Spleen (tissue), 11 donors: Measurements from ENCODE around the gene LRIG1. TPM values are rescaled to one million over a fixed set of nuclear protein-coding genes. Genes with fewer than 3 reads are reported as not detected.

Experiments
- DNase-seq: peaks from one replicate; pipeline ENCODE4 v3.0.0-alpha.2; 2020
- H3K27ac ChIP-seq, 8 donors: fragments of 200-600 bp; sonication (generic) in 7 of 8; 1 replicate in 4 of 8; 2 replicates in 4 of 8; pipeline versions ENCODE4 v1.5.0 to v1.8.0; 2016 to 2021; ENCODE audit warnings: inconsistent platforms in 4 of 8, mild to moderate bottlenecking in 4 of 8, moderate library complexity in 1 of 8
- H3K27me3 ChIP-seq, 7 donors: fragments of 200-600 bp; sonication (generic) in 6 of 7; replicated peaks in 1 of 7; 1 replicate in 4 of 7; 2 replicates in 3 of 7; pipeline versions ENCODE4 v1.5.0 to v1.8.0; 2016 to 2021; ENCODE audit warnings: inconsistent platforms in 3 of 7, mild to moderate bottlenecking in 1 of 7
- H3K36me3 ChIP-seq, 6 donors: fragments of 200-600 bp; sonication (generic) in 5 of 6; 1 replicate in 4 of 6; 2 replicates in 2 of 6; pipeline versions ENCODE4 v1.5.0 to v1.8.0; 2016 to 2021; ENCODE audit warnings: inconsistent platforms in 2 of 6
- H3K4me1 ChIP-seq, 6 donors: fragments of 200-600 bp; sonication (generic) in 5 of 6; 1 replicate in 3 of 6; 2 replicates in 3 of 6; pipeline versions ENCODE4 v1.5.0 to v1.8.0; 2016 to 2021; ENCODE audit warnings: inconsistent platforms in 3 of 6
- H3K4me3 ChIP-seq, 8 donors: fragments of 200-600 bp; sonication (generic) in 7 of 8; 1 replicate in 4 of 8; 2 replicates in 4 of 8; pipeline versions ENCODE4 v1.5.0 to v1.8.0; 2016 to 2021; ENCODE audit warnings: inconsistent platforms in 4 of 8, mild to moderate bottlenecking in 4 of 8, moderate library complexity in 2 of 8
- H3K9me3 ChIP-seq, 8 donors: fragments of 200-600 bp; sonication (generic) in 7 of 8; 1 replicate in 4 of 8; 2 replicates in 4 of 8; pipeline versions ENCODE4 v1.5.0 to v1.8.0; 2016 to 2021; ENCODE audit warnings: inconsistent platforms in 4 of 8
- CTCF ChIP-seq, 11 experiments: fragments of 200-600 bp in 7 of 11; fragments of 450-650 bp in 4 of 11; sonication (generic) in 4 of 11; IDR thresholded peaks in 8 of 11; conservative IDR thresholded peaks in 3 of 11; 1 replicate in 7 of 11; 2 replicates in 4 of 11; pipeline versions ENCODE4 v1.4.0 to v1.8.0; 2016 to 2021; ENCODE audit warnings: antibody characterized with exemption in 11 of 11, inconsistent platforms in 4 of 11, mild to moderate bottlenecking in 1 of 11
- POLR2A ChIP-seq, 3 donors: fragments of 450-650 bp; IDR thresholded peaks; one replicate each; pipeline ENCODE4 v1.5.1; 2017; ENCODE audit warnings: antibody characterized with exemption in 3 of 3, mild to moderate bottlenecking in 1 of 3
- POLR2AphosphoS5 ChIP-seq, 3 donors: sonication (generic); formaldehyde crosslinking; IDR thresholded peaks; one replicate each; pipeline ENCODE4 v1.5.1; 2017; ENCODE audit warnings: antibody characterized with exemption in 3 of 3
- WGBS, 5 donors: extraction: QIAGEN DNeasy Blood & Tissue Kit in 3 of 5; methylation state at CpG; one replicate each; pipeline versions ENCODE4 v1.1.5 to v1.1.7; 2013 to 2018; 5-methylcytosine and 5-hydroxymethylcytosine counted together
- intact Hi-C: fragments of 100-400 bp; cut with DNase I; formaldehyde crosslinking; loops from one replicate; pipeline ENCODE4 v1.15.0; 2023; ENCODE audit warnings: low total_unique reads
- polyA plus RNA-seq, 3 donors: library from polyadenylated mRNA; stranded (reverse); fragments of 200-250 nt; gene quantifications; one replicate each; pipeline ENCODE4 v1.2.1, GENCODE V29; 2013
- total RNA-seq, 7 donors: library from RNA; depleted of rRNA in 3 of 7; stranded (reverse); fragments of >200 nt in 3 of 7; fragmentation: NEBNext Ultra II Directional in 4 of 7; extraction: Animal tissue kit (Norgen Biotek cat#: 25700) in 4 of 7; gene quantifications; one replicate each; pipeline versions ENCODE4 v1.1.0 to v1.2.1, GENCODE V29; 2016 to 2021
- donor health status: healthy with polysubstance abuse.
- donor health status: DM: no; HTN: no; CAD: no; lungs with moderate emphysema.
- donor health status: DM: no; HTN: no; CAD: no.
- donor health status: Bipolar disorder and iron deficiency.
- donor health status: healthy.
- donor health status: DM: no; HTN: no; CAD: no.
- donor health status: DM: yes; HTN: yes; CAD: no.

The LRIG1 gene
- total and polyA plus RNA-seq, 10 donors: 5.9 to 19.7 (median 11.9) TPM

DNA sequence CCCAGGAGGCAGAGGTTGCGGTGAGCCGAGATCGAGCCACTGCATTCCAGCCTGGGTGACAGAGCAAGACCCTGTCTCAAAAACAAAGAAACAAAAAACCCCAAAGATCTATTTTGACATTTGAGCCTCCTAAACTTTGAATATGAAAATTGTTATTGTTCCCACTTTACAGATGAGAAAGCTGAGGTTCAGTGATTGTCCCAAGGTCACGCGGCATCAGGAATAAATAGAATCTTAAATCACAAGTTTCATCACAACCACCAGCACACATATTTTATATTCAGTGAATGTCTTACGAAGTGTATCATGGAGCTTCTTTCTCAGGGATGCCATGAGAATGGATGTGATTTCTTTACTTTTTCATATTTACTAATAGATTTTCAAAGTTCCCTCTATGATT lies 5.3 kb upstream of the LRIG1 start:
- intact Hi-C loops: no loop called here

DNA sequence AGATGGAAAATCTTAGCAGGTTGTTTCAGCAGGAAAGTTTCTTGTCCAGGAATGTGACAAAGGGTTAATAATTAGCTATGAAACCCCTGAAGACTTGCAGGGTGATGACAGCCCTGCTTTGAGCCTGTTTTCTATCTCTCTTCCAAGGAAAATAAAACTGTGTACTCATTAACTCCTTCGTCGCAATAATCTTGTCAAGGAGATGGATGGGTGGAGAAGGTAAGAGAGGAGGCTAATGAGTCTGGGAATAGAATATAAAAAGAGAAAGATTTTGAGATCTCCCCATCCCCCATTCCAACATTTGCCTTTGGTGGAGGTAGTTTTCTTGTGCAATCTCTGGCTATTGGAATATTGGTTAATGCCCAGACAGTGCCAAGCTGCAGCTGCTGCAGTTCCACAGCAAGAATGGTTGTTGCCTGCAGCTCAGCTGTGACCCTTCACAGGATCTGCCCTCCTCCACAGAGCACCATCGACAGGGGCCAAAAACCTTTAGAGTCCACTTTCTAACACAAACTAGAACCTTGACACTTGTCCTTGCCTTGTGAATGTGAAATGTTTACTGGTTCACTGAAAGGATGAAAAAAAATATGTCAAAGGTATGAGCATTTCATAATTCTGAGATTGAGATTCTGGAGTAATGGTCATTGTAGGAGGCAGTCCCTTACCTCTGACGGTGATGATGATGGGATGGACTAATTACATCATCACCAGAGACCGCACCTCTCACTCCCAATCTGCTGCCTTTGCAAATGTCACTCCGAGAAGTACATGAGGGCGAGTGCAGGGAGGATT lies 4.2 kb upstream of the LRIG1 start:
- no peak overlapping the region for H3K4me3 ChIP-seq
- TF ChIP-seq POLR2A (IDR thresholded peaks at IDR 0.05): no peak
- no peak for TF ChIP-seq CTCF (IDR thresholded peaks at IDR 0.05 in 8 of 11, conservative IDR thresholded peaks at IDR 0.05 in 3 of 11)
- no peak for TF ChIP-seq POLR2AphosphoS5 (IDR thresholded peaks at IDR 0.05)
- no peak overlapping the region for H3K27ac ChIP-seq
- no peak for DNase-seq
- no peaks in the 10 kb centered on the region for H3K36me3 ChIP-seq
- 79 to 87% (median 82%) methylated on average over 7 of the region's 7 CpGs for WGBS, 5 donors
- intact Hi-C loops: no loop called here
- no peaks in the 10 kb centered on the region for H3K9me3 ChIP-seq
- peaks cover 4 to 16% (median 8%) of the 10 kb centered on the region in 6 donors for H3K4me1 ChIP-seq
- peaks cover 0 to 18% (median 0%) of the 10 kb centered on the region in 7 donors for H3K27me3 ChIP-seq

More for the DNA sequence above, 5.3 kb upstream of the LRIG1 start:
- TF ChIP-seq POLR2A (IDR thresholded peaks at IDR 0.05): no peak
- no peak for TF ChIP-seq CTCF (IDR thresholded peaks at IDR 0.05 in 8 of 11, conservative IDR thresholded peaks at IDR 0.05 in 3 of 11)
- no peak for TF ChIP-seq POLR2AphosphoS5 (IDR thresholded peaks at IDR 0.05)
- Histone ChIP-seq H3K4me3 (no peak overlapping the region), H3K36me3 (no peaks in the 10 kb centered on the region), H3K9me3 (no peaks in the 10 kb centered on the region), H3K27ac (no peak overlapping the region), H3K4me1 (peaks cover 4 to 10% (median 7%) of the 10 kb centered on the region in 6 donors), H3K27me3 (peaks cover 0 to 8% (median 0%) of the 10 kb centered on the region in 7 donors)
- no peak for DNase-seq
- WGBS, 5 donors: 94 to 100% (median 96%) methylated on average over 6 of the region's 6 CpGs

DNA sequence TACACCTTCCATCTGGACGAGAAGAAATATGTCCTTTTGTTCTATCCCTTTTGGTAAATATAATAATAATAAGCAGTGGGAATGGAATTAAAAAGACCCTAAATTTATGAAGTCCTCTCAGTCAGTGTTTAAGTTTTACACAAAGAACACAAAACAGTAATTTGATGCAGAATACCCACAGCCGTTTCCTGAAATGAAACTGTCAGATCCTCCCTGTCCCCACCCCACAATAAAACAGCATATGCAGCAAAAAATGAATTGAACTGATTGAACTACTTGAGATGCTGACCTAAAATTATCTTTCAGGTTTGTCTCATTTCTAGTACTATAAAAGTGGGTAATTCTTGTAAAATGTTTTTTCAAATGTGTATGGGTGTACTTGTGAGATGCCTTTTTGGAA lies 2.2 kb upstream of the LRIG1 start:
- DNase-seq: no peak
- intact Hi-C loops: no loop called here
- Histone ChIP-seq H3K9me3 (no peaks in the 10 kb centered on the region), H3K36me3 (no peaks in the 10 kb centered on the region), H3K27ac (no peak overlapping the region), H3K27me3 (peaks cover 0 to 39% (median 4%) of the 10 kb centered on the region in 7 donors), H3K4me3 (no peak overlapping the region), H3K4me1 (peaks cover 13 to 37% (median 21%) of the 10 kb centered on the region in 6 donors)
- WGBS, 5 donors: 44 to 60% (median 51%) methylated on average over 2 of the region's 2 CpGs
- TF ChIP-seq POLR2A (IDR thresholded peaks at IDR 0.05) (no peak), POLR2AphosphoS5 (IDR thresholded peaks at IDR 0.05) (no peak), CTCF (IDR thresholded peaks at IDR 0.05 in 8 of 11, conservative IDR thresholded peaks at IDR 0.05 in 3 of 11) (no peak)

DNA sequence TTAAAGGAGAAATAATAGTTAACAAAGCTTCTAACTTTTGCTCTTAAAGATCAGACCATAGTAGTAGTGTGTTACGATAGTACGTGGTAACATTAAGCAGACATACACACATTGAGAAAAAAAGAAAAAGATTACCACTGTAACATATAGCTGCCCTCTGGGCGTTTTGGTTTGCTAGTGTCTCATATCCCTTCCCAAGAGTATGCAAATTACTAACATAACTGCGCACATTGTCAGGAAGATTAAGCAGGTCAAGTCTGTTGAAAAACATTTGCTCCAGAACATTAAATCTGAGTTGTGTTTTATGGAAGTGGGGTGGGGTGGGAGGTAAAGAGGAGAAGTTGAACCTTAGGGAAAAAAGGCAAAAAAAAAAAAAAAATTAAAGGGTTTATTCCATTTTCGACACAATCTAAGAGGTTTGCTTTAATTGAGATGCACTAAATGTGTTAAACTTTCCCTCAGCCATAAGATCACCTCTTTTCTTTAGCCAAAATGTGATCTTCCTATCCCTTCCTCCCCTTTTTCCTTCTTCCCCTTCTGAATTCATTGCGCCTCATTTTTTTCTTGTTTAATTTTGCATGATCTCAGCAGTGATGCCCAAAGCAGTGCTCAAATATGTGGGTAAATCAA lies 1.5 kb upstream of the LRIG1 start:
- H3K4me1 ChIP-seq: peaks cover 13 to 43% (median 21%) of the 10 kb centered on the region in 6 donors
- intact Hi-C loops: no loop called here
- peaks cover 0 to 41% (median 4%) of the 10 kb centered on the region in 7 donors for H3K27me3 ChIP-seq
- no peak overlapping the region for H3K27ac ChIP-seq
- DNase-seq: no peak
- WGBS, 5 donors: 77 to 86% (median 80%) methylated on average over 6 of the region's 6 CpGs
- no peak overlapping the region for H3K4me3 ChIP-seq
- TF ChIP-seq POLR2AphosphoS5 (IDR thresholded peaks at IDR 0.05) (no peak), CTCF (IDR thresholded peaks at IDR 0.05 in 8 of 11, conservative IDR thresholded peaks at IDR 0.05 in 3 of 11) (no peak)
- no peaks in the 10 kb centered on the region for H3K9me3 ChIP-seq
- no peaks in the 10 kb centered on the region for H3K36me3 ChIP-seq
